Epithelial cell of esophagus (primary cell): ENCODE data around the gene DUSP1.

ENCODE experiments used
- DNase-seq: peaks from one replicate; pipeline ENCODE4 v3.0.0; 2010; ENCODE audit warnings: low read depth
- H3K4me3 ChIP-seq: 2 replicates; pipeline ENCODE4 v1.5.1; 2011; ENCODE audit warnings: mild to moderate bottlenecking, low read length, control low read depth
- TF ChIP-seq, protein P1 (sequence below): IDR thresholded peaks from 2 replicates; pipeline ENCODE4 v1.5.1; 2011; ENCODE audit warnings: low read depth, mild to moderate bottlenecking, low read length, control low read depth, inconsistent platforms; ENCODE audit not compliant: insufficient read depth; ENCODE audit errors: missing control alignments

The DUSP1 gene

DNA sequence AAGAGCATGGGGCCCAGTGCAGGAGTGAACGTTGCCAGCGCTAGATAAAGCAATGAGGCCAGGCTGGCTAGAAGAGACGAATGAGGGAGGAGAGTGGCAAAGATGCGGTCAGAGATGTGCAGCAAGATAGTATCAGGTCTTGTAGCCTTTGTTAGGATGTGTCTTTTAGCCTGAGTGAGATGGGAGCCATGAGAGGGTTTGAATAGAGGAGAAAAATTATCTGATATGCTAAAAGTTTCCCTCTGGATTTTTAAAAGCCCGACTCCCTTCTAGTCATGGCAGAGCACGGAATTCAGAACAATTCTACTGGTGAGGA is 12.2 kb downstream of the DUSP1 start:
- TF ChIP-seq, protein P1, sequence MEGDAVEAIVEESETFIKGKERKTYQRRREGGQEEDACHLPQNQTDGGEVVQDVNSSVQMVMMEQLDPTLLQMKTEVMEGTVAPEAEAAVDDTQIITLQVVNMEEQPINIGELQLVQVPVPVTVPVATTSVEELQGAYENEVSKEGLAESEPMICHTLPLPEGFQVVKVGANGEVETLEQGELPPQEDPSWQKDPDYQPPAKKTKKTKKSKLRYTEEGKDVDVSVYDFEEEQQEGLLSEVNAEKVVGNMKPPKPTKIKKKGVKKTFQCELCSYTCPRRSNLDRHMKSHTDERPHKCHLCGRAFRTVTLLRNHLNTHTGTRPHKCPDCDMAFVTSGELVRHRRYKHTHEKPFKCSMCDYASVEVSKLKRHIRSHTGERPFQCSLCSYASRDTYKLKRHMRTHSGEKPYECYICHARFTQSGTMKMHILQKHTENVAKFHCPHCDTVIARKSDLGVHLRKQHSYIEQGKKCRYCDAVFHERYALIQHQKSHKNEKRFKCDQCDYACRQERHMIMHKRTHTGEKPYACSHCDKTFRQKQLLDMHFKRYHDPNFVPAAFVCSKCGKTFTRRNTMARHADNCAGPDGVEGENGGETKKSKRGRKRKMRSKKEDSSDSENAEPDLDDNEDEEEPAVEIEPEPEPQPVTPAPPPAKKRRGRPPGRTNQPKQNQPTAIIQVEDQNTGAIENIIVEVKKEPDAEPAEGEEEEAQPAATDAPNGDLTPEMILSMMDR: no peak

DNA sequence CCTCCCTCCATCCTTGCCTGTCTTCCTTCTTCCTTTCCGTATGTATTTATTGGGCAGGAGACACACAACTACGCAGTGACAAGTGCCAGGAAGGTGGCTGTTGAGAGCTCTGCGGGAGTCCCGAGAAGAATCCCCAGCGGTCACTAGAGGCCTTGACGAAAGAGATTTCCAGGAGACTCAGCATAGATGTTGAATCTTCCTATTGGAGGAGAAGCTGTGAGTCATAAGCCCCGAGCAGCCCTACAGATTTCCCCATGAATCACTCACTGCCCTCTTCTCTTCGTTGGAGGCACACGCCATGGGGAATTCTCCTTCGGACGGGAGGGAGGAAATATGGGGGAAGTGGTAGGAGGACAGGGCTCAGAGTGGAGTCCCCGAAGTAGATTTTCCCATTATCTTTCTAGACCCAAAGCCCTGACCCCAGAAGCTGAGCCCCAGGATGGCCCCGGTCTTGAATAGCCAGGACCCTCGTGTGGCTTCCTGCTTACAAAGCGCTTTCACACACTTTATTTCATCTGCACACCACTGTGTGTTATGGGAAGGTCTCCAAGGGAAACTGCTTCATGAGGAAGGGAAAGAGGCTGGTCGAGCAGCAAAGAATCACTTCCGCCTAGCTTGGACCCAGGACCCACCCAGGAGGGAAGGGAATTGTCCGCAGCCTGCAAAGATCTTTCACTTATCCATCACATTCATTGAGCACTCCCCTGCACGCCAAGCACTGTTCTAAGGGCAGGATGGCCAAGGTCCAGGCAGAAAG is 12.7 kb downstream of the DUSP1 start:
- TF ChIP-seq, protein P1: no peak
- peak; percentile 85 for DNase-seq
- H3K4me3 ChIP-seq: no peak overlapping the region

More for the DNA sequence above, 12.2 kb downstream of the DUSP1 start:
- no peak overlapping the region for H3K4me3 ChIP-seq
- DNase-seq: no peak

DNA sequence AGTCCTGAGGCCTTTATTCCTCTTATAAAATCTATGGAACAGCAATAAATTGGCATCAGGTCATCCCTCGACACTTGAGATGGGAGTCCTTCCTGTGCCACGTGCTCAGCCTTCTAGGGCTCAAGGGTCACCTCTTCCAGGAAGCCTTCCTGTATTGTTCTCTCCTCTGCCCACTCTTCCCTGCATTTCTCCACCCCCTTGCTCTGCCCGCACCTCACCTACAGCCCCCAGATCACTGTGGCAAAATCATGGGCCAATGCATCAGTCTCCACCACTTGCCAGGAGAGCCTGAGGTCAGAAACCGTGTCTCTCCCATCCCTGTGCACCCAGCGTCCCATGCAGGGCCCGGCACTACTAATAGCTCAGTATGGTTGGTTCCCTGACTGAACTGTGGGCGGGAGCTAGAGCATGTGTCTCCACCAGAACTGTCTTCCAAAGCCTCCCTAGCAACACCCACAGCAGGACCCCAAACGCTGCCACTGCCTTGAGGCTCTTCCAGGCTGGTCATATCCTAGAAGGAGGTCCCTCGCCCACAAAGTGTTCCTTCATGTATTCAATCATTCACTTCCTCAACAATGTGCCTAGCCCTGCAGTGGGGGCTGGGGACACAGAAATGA is 13.5 kb downstream of the DUSP1 start:
- TF ChIP-seq, protein P1: no peak
- no peak overlapping the region for H3K4me3 ChIP-seq
- no peak for DNase-seq

DNA sequence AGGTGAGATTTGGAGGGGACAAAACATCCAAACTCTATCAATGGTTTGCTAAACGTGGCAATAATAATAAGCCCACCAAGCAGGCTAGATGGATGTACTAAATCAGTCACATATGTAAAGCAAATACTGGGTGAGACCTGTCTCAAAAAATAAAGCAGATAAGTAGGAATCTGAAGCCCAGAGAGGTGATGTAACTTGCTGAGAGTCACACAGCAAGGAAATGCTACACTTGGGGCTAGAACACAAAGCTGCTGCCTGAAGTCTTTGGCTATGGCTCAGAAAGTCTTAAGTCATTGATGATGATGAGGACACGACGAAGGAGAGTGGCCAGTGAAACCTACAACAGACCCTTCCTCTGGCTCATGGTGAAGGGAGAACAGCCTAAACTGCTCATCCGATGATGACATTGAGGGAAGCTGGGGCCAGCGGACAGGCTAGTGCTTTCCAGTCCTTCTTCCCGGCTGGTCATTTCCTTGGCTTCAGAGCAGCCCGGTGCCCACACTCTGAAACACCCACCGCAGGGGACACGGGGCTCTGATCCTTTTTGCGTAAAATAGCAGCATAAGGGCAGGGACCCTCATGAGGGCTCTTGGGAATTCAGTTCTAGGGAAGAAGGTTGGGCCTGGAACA is 14.1 kb downstream of the DUSP1 start:
- DNase-seq: no peak
- no peak overlapping the region for H3K4me3 ChIP-seq
- TF ChIP-seq, protein P1: no peak

DNA sequence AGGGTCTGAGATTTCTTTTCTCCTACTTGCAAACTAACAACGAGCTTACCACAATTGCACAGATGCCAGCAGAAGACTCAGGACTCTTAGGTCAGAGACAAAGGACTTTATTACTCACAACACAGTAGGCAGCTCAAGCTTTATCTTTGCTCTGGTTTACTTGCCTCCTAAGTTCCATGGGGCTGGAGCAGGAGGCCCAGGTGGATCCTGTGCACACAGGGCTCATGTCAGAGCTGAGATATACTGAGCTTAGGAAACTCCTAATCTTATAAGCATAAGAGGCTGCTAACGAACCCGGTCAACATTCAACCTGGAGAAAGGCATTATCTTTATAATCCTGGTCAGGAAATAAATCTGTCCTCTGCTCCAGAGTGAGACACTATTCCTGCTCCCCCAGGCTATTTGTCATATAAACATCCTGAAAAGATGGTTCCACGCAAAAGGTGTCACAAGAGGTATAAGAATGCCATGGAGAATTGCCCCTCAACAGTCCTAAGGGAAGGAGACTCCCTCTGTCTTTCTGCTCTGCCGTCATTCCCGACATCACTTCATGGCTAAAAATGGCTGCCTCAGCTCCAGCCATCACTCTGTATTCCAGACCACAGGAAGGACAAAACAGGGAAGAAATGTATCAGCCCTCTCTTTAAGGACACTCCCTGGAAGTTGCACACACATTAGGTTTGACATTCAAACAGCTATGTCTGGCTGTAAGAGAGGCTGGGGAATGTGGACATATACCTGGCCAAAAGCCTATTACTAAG is 16.2 kb downstream of the DUSP1 start:
- TF ChIP-seq, protein P1: no peak
- no peak overlapping the region for H3K4me3 ChIP-seq
- no peak for DNase-seq

DNA sequence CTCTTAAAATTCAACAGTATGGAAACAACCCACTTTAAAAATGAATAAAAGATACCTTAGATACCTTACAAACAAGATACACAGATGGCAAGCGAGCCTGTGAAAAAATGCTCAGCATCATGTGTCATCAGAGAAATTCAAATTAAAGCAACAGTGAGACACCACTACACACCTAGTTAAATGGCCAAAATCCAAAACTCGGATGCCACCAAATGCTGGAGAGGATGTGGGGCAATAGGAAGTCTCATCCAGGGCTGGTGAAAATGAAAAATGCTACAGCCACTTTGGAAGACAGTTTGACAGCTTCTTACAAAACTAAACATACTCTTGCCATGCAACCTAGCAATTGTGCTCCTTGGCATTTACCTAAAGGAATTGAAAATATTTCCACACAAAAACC is 17.9 kb downstream of the DUSP1 start:
- no peak for DNase-seq
- TF ChIP-seq, protein P1: no peak
- no peak overlapping the region for H3K4me3 ChIP-seq
